Hepatocyte (in vitro differentiated cells): ENCODE results near the gene P4HTM. TPM values are rescaled to one million over a fixed set of nuclear protein-coding genes. Genes with fewer than 3 reads are reported as not detected.
A peak's percentile ranks its signal among the peaks of the same experiment; 100 is the strongest.

Experiments used
- DNase-seq: peaks from one replicate; pipeline ENCODE4 v3.0.0-alpha.2; 2016; ENCODE audit warnings: low spot score
- H2AFZ ChIP-seq: fragments of 200-600 bp; sonication (generic); 2 replicates; pipeline ENCODE4 v1.6.0; 2016; ENCODE audit warnings: antibody characterized with exemption, mild to moderate bottlenecking
- H3K27ac ChIP-seq: fragments of 200-600 bp; sonication (generic); 2 replicates; pipeline ENCODE4 v1.5.1; 2016; ENCODE audit warnings: mild to moderate bottlenecking
- H3K27me3 ChIP-seq: fragments of 200-600 bp; sonication (generic); 2 replicates; pipeline ENCODE4 v1.6.1; 2016
- H3K36me3 ChIP-seq: fragments of 200-600 bp; sonication (generic); replicated peaks from 2 replicates; pipeline ENCODE4 v1.5.1; 2016; ENCODE audit warnings: low read depth; ENCODE audit not compliant: insufficient read depth
- H3K4me1 ChIP-seq: fragments of 200-600 bp; sonication (generic); 2 replicates; pipeline ENCODE4 v1.5.1; 2016; ENCODE audit warnings: mild to moderate bottlenecking, moderate library complexity; ENCODE audit not compliant: insufficient read depth
- H3K4me2 ChIP-seq: fragments of 200-600 bp; sonication (generic); 2 replicates; pipeline ENCODE4 v1.6.0; 2016
- H3K4me3 ChIP-seq: fragments of 200-600 bp; sonication (generic); 2 replicates; pipeline ENCODE4 v1.5.1; 2016; ENCODE audit warnings: mild to moderate bottlenecking
- H3K79me2 ChIP-seq: fragments of 200-600 bp; sonication (generic); 2 replicates; pipeline ENCODE4 v1.6.0; 2017; ENCODE audit warnings: mild to moderate bottlenecking
- H3K9me2 ChIP-seq: fragments of 200-600 bp; sonication (generic); replicated peaks from 2 replicates; pipeline ENCODE4 v1.6.0; 2017; ENCODE audit warnings: mild to moderate bottlenecking; ENCODE audit not compliant: insufficient read depth
- H3K9me3 ChIP-seq: fragments of 200-600 bp; sonication (generic); 2 replicates; pipeline ENCODE4 v1.5.1; 2016; ENCODE audit warnings: low read depth, mild to moderate bottlenecking
- H4K20me1 ChIP-seq: fragments of 200-600 bp; sonication (generic); 2 replicates; pipeline ENCODE4 v1.6.0; 2016; ENCODE audit warnings: mild to moderate bottlenecking; ENCODE audit not compliant: insufficient read depth, poor library complexity, severe bottlenecking
- CTCF ChIP-seq: fragments of 200-600 bp; sonication (generic); IDR thresholded peaks from 2 replicates; pipeline ENCODE4 v1.5.1; 2016; ENCODE audit warnings: antibody characterized with exemption, mild to moderate bottlenecking; ENCODE audit not compliant: poor library complexity
- EZH2 ChIP-seq: fragments of 200-600 bp; sonication (generic); IDR thresholded peaks from 2 replicates; pipeline ENCODE4 v1.6.1; 2016; ENCODE audit warnings: antibody characterized with exemption, mild to moderate bottlenecking, borderline replicate concordance
- EZH2phosphoT487 ChIP-seq: fragments of 200-600 bp; sonication (generic); IDR thresholded peaks from one replicate; pipeline ENCODE4 v1.6.1; 2018; ENCODE audit warnings: antibody characterized with exemption, mild to moderate bottlenecking, low read depth, moderate library complexity; ENCODE audit not compliant: unreplicated experiment, severe bottlenecking
- WGBS: methylation state at CpG from one replicate; pipeline ENCODE4 v1.1.6; 2016; ENCODE audit warnings: low lambda C conversion rate; ENCODE audit errors: missing lambda C conversion rate; 5-methylcytosine and 5-hydroxymethylcytosine counted together
- polyA plus RNA-seq: library from polyadenylated mRNA; unstranded; fragments of >200 nt; fragmentation: Nextera tagmentation; extraction: Ambion mirVana; gene quantifications from 2 replicates; pipeline ENCODE4 v1.2.1, GENCODE V29; 2016
- total RNA-seq: library from RNA; depleted of rRNA; stranded (reverse); fragments of >200 nt; gene quantifications from 2 replicates; pipeline ENCODE4 v1.2.3, GENCODE V29; 2014

The P4HTM gene
- total and polyA plus RNA-seq, 2 experiments from 2014 or later = 42.5 to 85.3 TPM

- Histone ChIP-seq H3K36me3 (no peaks in the 10 kb centered on the region), H3K27ac (peak overlapping the region; percentile 87), H3K9me3 (no peaks in the 10 kb centered on the region), H3K4me3 (no peak overlapping the region), H3K27me3 (no peaks in the 10 kb centered on the region), H4K20me1 (no peaks in the 10 kb centered on the region), H2AFZ (no peak overlapping the region), H3K79me2 (peaks cover 49% of the 10 kb centered on the region), H3K4me1 (peaks cover 21% of the 10 kb centered on the region), H3K9me2 (no peaks in the 10 kb centered on the region), H3K4me2 (peak overlapping the region; percentile 95)
- WGBS = 95% methylated on average over 9 of the region's 9 CpGs
- no peak for TF ChIP-seq EZH2
- TF ChIP-seq CTCF = no peak
- TF ChIP-seq EZH2phosphoT487 = no peak
- DNase-seq = no peak
Observed at GRCh38 chr3:49027634-49028033, 37.6 kb downstream of the P4HTM start.

- no peak overlapping the region for H2AFZ ChIP-seq
- H3K4me2 ChIP-seq = peak overlapping the region; percentile 95
- no peaks in the 10 kb centered on the region for H3K9me3 ChIP-seq
- peak overlapping the region; percentile 87 for H3K27ac ChIP-seq
- peaks cover 15% of the 10 kb centered on the region for H3K4me1 ChIP-seq
- peak overlapping the region; percentile 50 for H3K4me3 ChIP-seq
- no peaks in the 10 kb centered on the region for H3K36me3 ChIP-seq
- peaks cover 42% of the 10 kb centered on the region for H3K79me2 ChIP-seq
- no peaks in the 10 kb centered on the region for H3K9me2 ChIP-seq
- 88% methylated on average over 4 of the region's 4 CpGs for WGBS
- no peak for DNase-seq
- H4K20me1 ChIP-seq = no peaks in the 10 kb centered on the region
- TF ChIP-seq CTCF (no peak), EZH2phosphoT487 (no peak), EZH2 (no peak)
- H3K27me3 ChIP-seq = no peaks in the 10 kb centered on the region
Observed at GRCh38 chr3:49028298-49028672, 38.2 kb downstream of the P4HTM start.

- Histone ChIP-seq H3K4me2 (peak within 1 kb of the TSS; percentile 95), H3K9me3 (no peaks in the 10 kb centered on the region), H3K9me2 (no peaks in the 10 kb centered on the region), H4K20me1 (no peaks in the 10 kb centered on the region), H3K4me1 (peaks cover 13% of the 10 kb centered on the region), H3K79me2 (peaks cover 38% of the 10 kb centered on the region), H2AFZ (peak within 1 kb of the TSS; percentile 38), H3K36me3 (no peaks in the 10 kb centered on the region), H3K27me3 (no peaks in the 10 kb centered on the region), H3K4me3 (peak within 1 kb of the TSS; percentile 50), H3K27ac (peak within 1 kb of the TSS; percentile 87)
- TF ChIP-seq CTCF (peak; percentile 8), EZH2 (no peak)
- peak; percentile 98 for DNase-seq
- 7% methylated on average over 52 of the region's 55 CpGs for WGBS
Observed at GRCh38 chr3:49028673-49029562, 38.9 kb downstream of the P4HTM start, which contains the start of gene IMPDH2. Gene IMPDH2 (minus strand): TSS chr3:49029398. CDS start chr3:49029350, 48 bp downstream.
